Right lobe of liver (tissue), 6 donors: ENCODE data around the gene TMEM131. TPM values are rescaled to one million over a fixed set of nuclear protein-coding genes. Genes with fewer than 3 reads are reported as not detected.

Experiments
- ATAC-seq, 4 donors: fragments of 200-7000 bp; cut with Tn5 transposase; one replicate each; pipeline ENCODE4 v1.9.1; 2020; ENCODE audit warnings: mild to moderate bottlenecking in 4 of 4, moderate library complexity in 4 of 4
- DNase-seq, 3 donors: peaks; one replicate each; pipeline ENCODE4 v3.0.0-alpha.2; 2020
- H3K27ac ChIP-seq, 3 donors: fragments of 200-600 bp; one replicate each; pipeline ENCODE4 v1.8.0; 2022
- H3K27me3 ChIP-seq, 2 donors: fragments of 200-600 bp; one replicate each; pipeline ENCODE4 v1.8.0; 2022
- H3K36me3 ChIP-seq, 4 donors: fragments of 200-600 bp; sonication (generic) in 1 of 4; one replicate each; pipeline versions ENCODE4 v1.5.1 to v1.8.0; 2017 to 2022; ENCODE audit warnings: control low read depth in 1 of 4
- H3K4me1 ChIP-seq, 4 donors: fragments of 200-600 bp; sonication (generic) in 1 of 4; one replicate each; pipeline versions ENCODE4 v1.5.1 to v1.8.0; 2017 to 2022; ENCODE audit warnings: control low read depth in 1 of 4
- H3K4me3 ChIP-seq, 3 donors: fragments of 200-600 bp; one replicate each; pipeline ENCODE4 v1.8.0; 2022
- H3K9me3 ChIP-seq, 4 donors: fragments of 200-600 bp; sonication (generic) in 1 of 4; one replicate each; pipeline versions ENCODE4 v1.5.1 to v1.8.0; 2017 to 2022; ENCODE audit warnings: control low read depth in 1 of 4
- CTCF ChIP-seq, 4 donors: fragments of 200-600 bp in 3 of 4; fragments of 450-650 bp in 1 of 4; IDR thresholded peaks; one replicate each; pipeline versions ENCODE4 v1.5.1 to v1.8.0; 2016 to 2022; ENCODE audit warnings: antibody characterized with exemption in 4 of 4, mild to moderate bottlenecking in 2 of 4
- POLR2A ChIP-seq: fragments of 450-650 bp; IDR thresholded peaks from one replicate; pipeline ENCODE4 v1.6.1; 2017; ENCODE audit warnings: antibody characterized with exemption, mild to moderate bottlenecking
- WGBS: methylation state at CpG from one replicate; pipeline ENCODE4 v1.1.6; 2018; ENCODE audit warnings: low coverage, low lambda C conversion rate; ENCODE audit not compliant: insufficient coverage; ENCODE audit errors: missing lambda C conversion rate; 5-methylcytosine and 5-hydroxymethylcytosine counted together
- intact Hi-C, 2 donors: fragments of 100-400 bp; cut with DNase I; formaldehyde crosslinking; loops; one replicate each; pipeline versions ENCODE4 v1.11.2 to v1.14.1; 2022
- total RNA-seq, 6 experiments: library from RNA; depleted of rRNA in 2 of 6; stranded (reverse); fragments of >200 nt in 2 of 6; fragmentation: NEBNext Ultra II Directional in 3 of 6; extraction: Animal tissue kit (Norgen Biotek cat#: 25700) in 3 of 6; gene quantifications; one replicate each; pipeline versions ENCODE4 v1.1.0 to v1.2.4, GENCODE V29; 2016 to 2023
- donor health status: DM: no; HTN: yes; CAD: no.
- donor health status: DM: no; HTN: no; CAD: no.
- donor health status: DM: no; HTN: no; CAD: no.
- donor health status: DM: no; HTN: yes; CAD: no.
- donor health status: DM: no; HTN: yes; CAD: no.

The TMEM131 gene
- total RNA-seq, 6 experiments from 2014 or later = 14.8 to 34.0 (median 17.8) TPM

- DNase-seq (no peak), ATAC-seq (no peak)
- H3K4me1 ChIP-seq = no peaks in the 10 kb centered on the region
- peaks cover 0 to 79% (median 22%) of the 10 kb centered on the region in 4 donors for H3K36me3 ChIP-seq
- TF ChIP-seq POLR2A = no peak
- no peak for TF ChIP-seq CTCF (IDR thresholded peaks at IDR 0.05)
- 92% methylated on average over 10 of the region's 17 CpGs for WGBS
- H3K27ac ChIP-seq = no peak overlapping the region
- H3K27me3 ChIP-seq = no peaks in the 10 kb centered on the region
- H3K9me3 ChIP-seq = no peaks in the 10 kb centered on the region
- H3K4me3 ChIP-seq = no peak overlapping the region
- intact Hi-C loops = no loop called here
These were observed 235.2 kb downstream of the TMEM131 start for GRCh38 chr2:97760480-97761049.

GRCh38 chr2:97759727-97760407, 235.9 kb downstream of the TMEM131 start:
- WGBS = 80% methylated on average over 8 of the region's 9 CpGs
- Histone ChIP-seq H3K27me3 (no peaks in the 10 kb centered on the region), H3K27ac (no peak overlapping the region), H3K36me3 (peaks cover 0 to 72% (median 18%) of the 10 kb centered on the region in 4 donors), H3K4me3 (no peak overlapping the region), H3K4me1 (no peaks in the 10 kb centered on the region), H3K9me3 (no peaks in the 10 kb centered on the region)
- TF ChIP-seq CTCF (IDR thresholded peaks at IDR 0.05) = no peak
- intact Hi-C loops = no loop called here
- ATAC-seq = no peak
- DNase-seq = no peak

- no peaks in the 10 kb centered on the region for H3K9me3 ChIP-seq
- WGBS = no CpG with 5 or more reads among the region's 1 CpG
- H3K27ac ChIP-seq = no peak overlapping the region
- no peak for ATAC-seq
- H3K36me3 ChIP-seq = peaks cover 0 to 62% (median 14%) of the 10 kb centered on the region in 4 donors
- TF ChIP-seq CTCF (IDR thresholded peaks at IDR 0.05) (no peak), POLR2A (no peak)
- intact Hi-C loops = no loop called here
- DNase-seq = no peak
- H3K4me1 ChIP-seq = no peaks in the 10 kb centered on the region
- H3K27me3 ChIP-seq = no peaks in the 10 kb centered on the region
- H3K4me3 ChIP-seq = no peak overlapping the region
These were observed 237.5 kb downstream of the TMEM131 start for GRCh38 chr2:97758131-97758705.

GRCh38 chr2:97757062-97757461, 238.7 kb downstream of the TMEM131 start:
- TF ChIP-seq CTCF (IDR thresholded peaks at IDR 0.05) (no peak), POLR2A (no peak)
- no peak overlapping the region for H3K27ac ChIP-seq
- H3K9me3 ChIP-seq = no peaks in the 10 kb centered on the region
- ATAC-seq = no peak
- H3K36me3 ChIP-seq = peaks cover 0 to 63% (median 14%) of the 10 kb centered on the region in 4 donors
- H3K27me3 ChIP-seq = no peaks in the 10 kb centered on the region
- DNase-seq = no peak
- H3K4me1 ChIP-seq = no peaks in the 10 kb centered on the region
- 94% methylated on average over 18 of the region's 18 CpGs for WGBS
- no peak overlapping the region for H3K4me3 ChIP-seq
- intact Hi-C loops = no loop called here
